ENCODE measurements around the gene ASB16.
"Not testable (repeated sequence)": the region's sequence is repeated elsewhere in the genome, so short reads cannot be mapped to it uniquely, and the experiment has no call there.

ASB16 gene

GRCh38 chr17:44149066-44149465, 21.4 kb upstream of the ASB16 start:
- DNase-seq: not testable (repeated sequence)

GRCh38 chr17:44149750-44150329, 20.7 kb upstream of the ASB16 start:
- DNase-seq: no peak

GRCh38 chr17:44152875-44153274, 17.6 kb upstream of the ASB16 start:
- no peak for DNase-seq

GRCh38 chr17:44155488-44155887, 15.0 kb upstream of the ASB16 start:
- DNase-seq: no peak

GRCh38 chr17:44159519-44160210, 10.8 kb upstream of the ASB16 start:
- no peak for DNase-seq

GRCh38 chr17:44164476-44164875, 6.0 kb upstream of the ASB16 start:
- no peak for DNase-seq

- no peak for DNase-seq
Measured at GRCh38 chr17:44167181-44167861, 3.2 kb upstream of the ASB16 start.

- DNase-seq: no peak
Measured at GRCh38 chr17:44170135-44170498, 387 bp upstream of the ASB16 start.

GRCh38 chr17:44171931-44172455, 1.5 kb downstream of the ASB16 start:
- DNase-seq: no peak

GRCh38 chr17:44174427-44174826, 3.9 kb downstream of the ASB16 start:
- DNase-seq: no peak

GRCh38 chr17:44176257-44176656, 5.8 kb downstream of the ASB16 start:
- DNase-seq: no peak

- DNase-seq: no peak
Measured at GRCh38 chr17:44176671-44177501, 6.4 kb downstream of the ASB16 start.

GRCh38 chr17:44177640-44178039, 7.1 kb downstream of the ASB16 start:
- no peak for DNase-seq

GRCh38 chr17:44178133-44178532, 7.6 kb downstream of the ASB16 start:
- DNase-seq: no peak

- DNase-seq: no peak
Measured at GRCh38 chr17:44183024-44183423, 12.5 kb downstream of the ASB16 start.

- no peak for DNase-seq
Measured at GRCh38 chr17:44184212-44184810, 13.8 kb downstream of the ASB16 start.

- peak; percentile 99 for DNase-seq
Measured at GRCh38 chr17:44186307-44187130, 16.0 kb downstream of the ASB16 start, which contains the start of gene TMUB2. Gene TMUB2 (plus strand): TSS chr17:44186972. CDS start chr17:44187709, 737 bp downstream.

GRCh38 chr17:44187131-44187899, 16.8 kb downstream of the ASB16 start:
- DNase-seq: no peak

GRCh38 chr17:44188576-44189403, 18.3 kb downstream of the ASB16 start:
- no peak for DNase-seq

- DNase-seq: no peak
Measured at GRCh38 chr17:44190481-44190880, 20.0 kb downstream of the ASB16 start.

All from NCI-H2227 treated with DMSO at 0.1 percent for 48 hours (cell line).